A549 (cell line): ENCODE data around the gene ORMDL1.

ENCODE experiments used
- ELK1 ChIP-seq: fragments of 150-350 bp; IDR thresholded peaks from 2 replicates; pipeline ENCODE4 v1.6.1; 2014; ENCODE audit warnings: low read depth, mild to moderate bottlenecking, low read length
- EP300 ChIP-seq, 2 experiments: fragments of >200 bp; sonication (Bioruptor Twin); formaldehyde crosslinking; IDR thresholded peaks; 2 replicates in 1 of 2; 3 replicates in 1 of 2; pipeline ENCODE4 v1.6.1; 2016 to 2017
- FOSL2 ChIP-seq, 2 experiments: fragments of 450-650 bp in 1 of 2; fragments of >200 bp in 1 of 2; sonication (Bioruptor Twin) in 1 of 2; formaldehyde crosslinking; IDR thresholded peaks; 2 replicates each; pipeline versions ENCODE4 v1.5.0 to v1.6.1; 2016 to 2020; ENCODE audit warnings: mild to moderate bottlenecking in 1 of 2, moderate library complexity in 1 of 2
- NFE2L2 ChIP-seq: fragments of 150-350 bp; conservative IDR thresholded peaks from 2 replicates; pipeline ENCODE4 v1.6.1; 2014; ENCODE audit warnings: low read length
- NR3C1 ChIP-seq: fragments of >200 bp; sonication (Bioruptor Twin); formaldehyde crosslinking; IDR thresholded peaks from 3 replicates; pipeline ENCODE4 v1.6.1; 2017
- POLR2A ChIP-seq: IDR thresholded peaks from 2 replicates; pipeline ENCODE4 v1.6.1; 2012; ENCODE audit warnings: mild to moderate bottlenecking, low read length
- REST ChIP-seq: fragments of 200-600 bp; sonication (generic); IDR thresholded peaks from 2 replicates; pipeline ENCODE4 v1.6.1; 2016; ENCODE audit warnings: antibody characterized with exemption, mild to moderate bottlenecking, moderate library complexity
- TF ChIP-seq, protein P1 (sequence below): fragments of >200 bp; sonication (Bioruptor Twin); formaldehyde crosslinking; IDR thresholded peaks from 3 replicates; pipeline ENCODE4 v1.5.1; 2016

- TF ChIP-seq, protein P1, sequence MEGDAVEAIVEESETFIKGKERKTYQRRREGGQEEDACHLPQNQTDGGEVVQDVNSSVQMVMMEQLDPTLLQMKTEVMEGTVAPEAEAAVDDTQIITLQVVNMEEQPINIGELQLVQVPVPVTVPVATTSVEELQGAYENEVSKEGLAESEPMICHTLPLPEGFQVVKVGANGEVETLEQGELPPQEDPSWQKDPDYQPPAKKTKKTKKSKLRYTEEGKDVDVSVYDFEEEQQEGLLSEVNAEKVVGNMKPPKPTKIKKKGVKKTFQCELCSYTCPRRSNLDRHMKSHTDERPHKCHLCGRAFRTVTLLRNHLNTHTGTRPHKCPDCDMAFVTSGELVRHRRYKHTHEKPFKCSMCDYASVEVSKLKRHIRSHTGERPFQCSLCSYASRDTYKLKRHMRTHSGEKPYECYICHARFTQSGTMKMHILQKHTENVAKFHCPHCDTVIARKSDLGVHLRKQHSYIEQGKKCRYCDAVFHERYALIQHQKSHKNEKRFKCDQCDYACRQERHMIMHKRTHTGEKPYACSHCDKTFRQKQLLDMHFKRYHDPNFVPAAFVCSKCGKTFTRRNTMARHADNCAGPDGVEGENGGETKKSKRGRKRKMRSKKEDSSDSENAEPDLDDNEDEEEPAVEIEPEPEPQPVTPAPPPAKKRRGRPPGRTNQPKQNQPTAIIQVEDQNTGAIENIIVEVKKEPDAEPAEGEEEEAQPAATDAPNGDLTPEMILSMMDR, result no peak
- TF ChIP-seq REST (no peak), EP300 (IDR thresholded peaks at IDR 0.05) (no peak), ELK1 (no peak), POLR2A (no peak), NR3C1 (no peak), NFE2L2 (no peak), FOSL2 (IDR thresholded peaks at IDR 0.05) (no peak), FOSL2 (CRISPR knock-in tag; IDR thresholded peaks at IDR 0.05) (peak; percentile 40; the same call in 1 of the 2 replicates)
Measured at GRCh38 chr2:189799531-189799930, 15.4 kb upstream of the ORMDL1 start.
